Liver (tissue), 9 donors: ENCODE data around the gene MEP1B. TPM values are rescaled to one million over a fixed set of nuclear protein-coding genes. Genes with fewer than 3 reads are reported as not detected.
"Not testable (repeated sequence)": the region's sequence is repeated elsewhere in the genome, so short reads cannot be mapped to it uniquely, and the experiment has no call there.

Experiments used
- DNase-seq: peaks from one replicate; pipeline ENCODE4 v3.0.0-alpha.2; 2017; ENCODE audit warnings: low spot score
- H3K27ac ChIP-seq, 2 donors: one replicate each; pipeline ENCODE4 v1.7.0; 2013; ENCODE audit warnings: inconsistent platforms in 2 of 2, low read length in 2 of 2, control low read depth in 1 of 2, low read depth in 1 of 2, mild to moderate bottlenecking in 1 of 2
- H3K27me3 ChIP-seq, 4 donors: one replicate each; pipeline versions ENCODE4 v1.6.1 to v1.7.0; 2013; ENCODE audit warnings: low read length in 3 of 4, inconsistent platforms in 1 of 4, mild to moderate bottlenecking in 1 of 4, moderate library complexity in 1 of 4; ENCODE audit not compliant: control insufficient read depth in 4 of 4, insufficient read depth in 4 of 4
- H3K36me3 ChIP-seq, 4 donors: one replicate each; pipeline versions ENCODE4 v1.6.1 to v1.7.0; 2013; ENCODE audit warnings: low read length in 3 of 4, mild to moderate bottlenecking in 3 of 4, low read depth in 1 of 4, moderate library complexity in 1 of 4; ENCODE audit not compliant: control insufficient read depth in 4 of 4, insufficient read depth in 3 of 4
- H3K4me1 ChIP-seq, 4 donors: one replicate each; pipeline versions ENCODE4 v1.6.1 to v1.7.0; 2013; ENCODE audit warnings: low read length in 3 of 4, mild to moderate bottlenecking in 3 of 4, moderate library complexity in 1 of 4; ENCODE audit not compliant: control insufficient read depth in 4 of 4, insufficient read depth in 4 of 4
- H3K4me3 ChIP-seq, 3 donors: one replicate each; pipeline versions ENCODE4 v1.6.1 to v1.7.0; 2013; ENCODE audit warnings: low read length in 3 of 3, control low read depth in 1 of 3, low read depth in 1 of 3, mild to moderate bottlenecking in 1 of 3
- H3K9ac ChIP-seq, 2 donors: one replicate each; pipeline ENCODE4 v1.7.0; 2013; ENCODE audit warnings: low read length in 2 of 2, mild to moderate bottlenecking in 2 of 2, moderate library complexity in 2 of 2, control low read depth in 1 of 2, low read depth in 1 of 2
- H3K9me3 ChIP-seq, 4 donors: one replicate each; pipeline versions ENCODE4 v1.6.1 to v1.7.0; 2013; ENCODE audit warnings: low read length in 3 of 4; ENCODE audit not compliant: control insufficient read depth in 4 of 4
- ATF3 ChIP-seq: IDR thresholded peaks from 2 replicates; pipeline ENCODE4 v1.6.1; 2016; ENCODE audit warnings: antibody characterized with exemption
- CTCF ChIP-seq: fragments of 150-350 bp; IDR thresholded peaks from 2 replicates; pipeline ENCODE4 v1.5.1; 2017; ENCODE audit warnings: improper control_type of control experiment, low read depth, low read length; ENCODE audit not compliant: missing input control
- EGR1 ChIP-seq, 2 donors: IDR thresholded peaks; 2 replicates each; pipeline ENCODE4 v1.6.1; 2016 to 2018; ENCODE audit warnings: antibody characterized with exemption in 2 of 2, low read depth in 2 of 2
- FOXA2 ChIP-seq: IDR thresholded peaks from 2 replicates; pipeline ENCODE4 v1.6.1; 2016; ENCODE audit warnings: antibody characterized with exemption
- GABPA ChIP-seq, 2 donors: IDR thresholded peaks in 1 of 2; conservative IDR thresholded peaks in 1 of 2; 2 replicates each; pipeline ENCODE4 v1.6.1; 2016; ENCODE audit warnings: antibody characterized with exemption in 2 of 2, mild to moderate bottlenecking in 1 of 2, moderate library complexity in 1 of 2
- HNF4A ChIP-seq, 2 donors: conservative IDR thresholded peaks; 2 replicates each; pipeline ENCODE4 v1.6.1; 2016; ENCODE audit warnings: antibody characterized with exemption in 2 of 2, mild to moderate bottlenecking in 2 of 2
- NR2F2 ChIP-seq: IDR thresholded peaks from 2 replicates; pipeline ENCODE4 v1.6.1; 2016; ENCODE audit warnings: antibody characterized with exemption
- RAD21 ChIP-seq, 2 donors: IDR thresholded peaks; 2 replicates each; pipeline ENCODE4 v1.6.1; 2016; ENCODE audit warnings: antibody characterized with exemption in 2 of 2, mild to moderate bottlenecking in 2 of 2
- RXRA ChIP-seq, 2 donors: IDR thresholded peaks; 2 replicates each; pipeline ENCODE4 v1.6.1; 2017 to 2018; ENCODE audit warnings: antibody characterized with exemption in 2 of 2, mild to moderate bottlenecking in 1 of 2
- ZBTB33 ChIP-seq: IDR thresholded peaks from 2 replicates; pipeline ENCODE4 v1.6.1; 2016; ENCODE audit warnings: antibody characterized with exemption
- WGBS: extraction: QIAGEN DNeasy Blood & Tissue Kit; methylation state at CpG from one replicate; pipeline ENCODE4 v1.1.7; 2013; 5-methylcytosine and 5-hydroxymethylcytosine counted together
- polyA plus RNA-seq, 2 donors: library from polyadenylated mRNA; stranded (reverse) in 1 of 2; unstranded in 1 of 2; fragments of 200-250 nt in 1 of 2; fragments of >200 nt in 1 of 2; fragmentation: Nextera tagmentation in 1 of 2; extraction: Ambion mirVana in 1 of 2; gene quantifications; one replicate each; pipeline versions ENCODE4 v1.2.1 to v1.2.3, GENCODE V29; 2013 to 2015
- total RNA-seq, 2 donors: library from RNA; depleted of rRNA; stranded (reverse); fragments of >200 nt; gene quantifications; one replicate each; pipeline ENCODE4 v1.2.3, GENCODE V29; 2014
- donor health status: healthy.
- donor health status: healthy.
- donor health status: healthy.
- donor health status: healthy.
- donor health status: healthy.

Gene MEP1B
- total and polyA plus RNA-seq, 4 donors, result 0.08 to 0.11 (median 0.09) TPM; not detected in 1

GRCh38 chr18:32157580-32157979 lies 32.3 kb upstream of the MEP1B start (continued):
- TF ChIP-seq ZBTB33 (no peak), FOXA2 (no peak), EGR1 (IDR thresholded peaks at IDR 0.05; ENCODE audit: low read depth in 2 of 2) (no peak), ATF3 (no peak), NR2F2 (no peak), GABPA (IDR thresholded peaks at IDR 0.05 in 1 of 2, conservative IDR thresholded peaks at IDR 0.05 in 1 of 2) (no peak)

- 10% methylated on average over 22 of the region's 22 CpGs for WGBS
- no peaks in the 10 kb centered on the region for H3K9me3 ChIP-seq
- peak overlapping the region; percentile 7 to 18 (median 14) for H3K4me3 ChIP-seq
Measured at GRCh38 chr18:32158108-32158624, 31.7 kb upstream of the MEP1B start.

GRCh38 chr18:32158631-32159030 lies 31.2 kb upstream of the MEP1B start:
- peak overlapping the region in 1 of 3 donors; percentile 18 for H3K4me3 ChIP-seq
- WGBS, result 63% methylated on average over 9 of the region's 9 CpGs

More at GRCh38 chr18:32158108-32158624, 31.7 kb upstream of the MEP1B start:
- TF ChIP-seq RAD21 (IDR thresholded peaks at IDR 0.05) (peak; percentile 98 to 99), HNF4A (conservative IDR thresholded peaks at IDR 0.05) (peak in 1 of 2 donors; percentile 19), RXRA (IDR thresholded peaks at IDR 0.05) (peak in 1 of 2 donors; percentile 22), ZBTB33 (no peak), NR2F2 (no peak), GABPA (IDR thresholded peaks at IDR 0.05 in 1 of 2, conservative IDR thresholded peaks at IDR 0.05 in 1 of 2) (no peak), CTCF (peak; percentile 87)
- Histone ChIP-seq H3K27ac (no peak overlapping the region), H3K27me3 (no peaks in the 10 kb centered on the region), H3K36me3 (no peaks in the 10 kb centered on the region), H3K4me1 (peaks cover 0 to 8% (median 2%) of the 10 kb centered on the region in 4 donors), H3K9ac (no peak overlapping the region)
- DNase-seq, result peak; percentile 67

More at GRCh38 chr18:32158631-32159030, 31.2 kb upstream of the MEP1B start:
- H3K36me3 ChIP-seq, H3K9me3 ChIP-seq, H3K4me1 ChIP-seq, DNase-seq, H3K27me3 ChIP-seq, H3K9ac ChIP-seq, H3K27ac ChIP-seq: not testable (repeated sequence)
